GM20431 (cell line): Measurements from ENCODE around the gene RGS3.

Experiments
- in situ Hi-C: fragments of 300-500 bp; cut with MseI, MboI; formaldehyde crosslinking; loops from one replicate; pipeline ENCODE4 v1.15.0; 2020; ENCODE audit warnings: low sequenced_read_pairs; ENCODE audit not compliant: unreplicated experiment

Gene RGS3

GRCh38 chr9:113566016-113566711, 102.6 kb downstream of the RGS3 start:
- in situ Hi-C loops, result no loop called here

GRCh38 chr9:113566712-113567071, 103.2 kb downstream of the RGS3 start:
- in situ Hi-C loops, result no loop called here

- in situ Hi-C loops, result no loop called here
Measured at GRCh38 chr9:113567361-113568080, 104.0 kb downstream of the RGS3 start.

- in situ Hi-C loops, result no loop called here
Measured at GRCh38 chr9:113568081-113568435, 104.5 kb downstream of the RGS3 start.

GRCh38 chr9:113568571-113569321, 105.2 kb downstream of the RGS3 start:
- in situ Hi-C loops, result no loop called here

- in situ Hi-C loops, result no loop called here
Measured at GRCh38 chr9:113569472-113570060, 106.0 kb downstream of the RGS3 start.

- in situ Hi-C loops, result no loop called here
Measured at GRCh38 chr9:113570106-113570505, 106.6 kb downstream of the RGS3 start.

GRCh38 chr9:113570749-113571711, 107.5 kb downstream of the RGS3 start:
- in situ Hi-C loops, result no loop called here

GRCh38 chr9:113572076-113572861, 108.7 kb downstream of the RGS3 start:
- in situ Hi-C loops, result no loop called here

GRCh38 chr9:113573046-113573958, 109.8 kb downstream of the RGS3 start:
- in situ Hi-C loops, result no loop called here

GRCh38 chr9:113573959-113574352, 110.4 kb downstream of the RGS3 start:
- in situ Hi-C loops, result no loop called here

- in situ Hi-C loops, result no loop called here
Measured at GRCh38 chr9:113574441-113575262, 111.1 kb downstream of the RGS3 start.

GRCh38 chr9:113577525-113578261, 114.2 kb downstream of the RGS3 start:
- in situ Hi-C loops, result no loop called here

GRCh38 chr9:113578279-113578865, 114.8 kb downstream of the RGS3 start:
- in situ Hi-C loops, result no loop called here

- in situ Hi-C loops, result no loop called here
Measured at GRCh38 chr9:113578882-113579282, 115.4 kb downstream of the RGS3 start.
